K562 (cell line): ENCODE data around the gene NHSL2. TPM values are rescaled to one million over a fixed set of nuclear protein-coding genes. Genes with fewer than 3 reads are reported as not detected.

Source experiments
- CHD2 ChIP-seq: IDR thresholded peaks from 2 replicates; pipeline ENCODE4 v1.6.1; 2011; ENCODE audit warnings: low read depth, low read length
- ELF2 ChIP-seq: fragments of 250-450 bp; sonication (Bioruptor Pico); IDR thresholded peaks from 2 replicates; pipeline ENCODE4 v1.5.0; 2021; ENCODE audit warnings: mild to moderate bottlenecking
- ELF4 ChIP-seq: fragments of 450-650 bp; formaldehyde crosslinking; IDR thresholded peaks from 2 replicates; pipeline ENCODE4 v1.4.0; 2022; ENCODE audit warnings: missing genetic modification characterization
- FOXA1 ChIP-seq: fragments of 450-650 bp; IDR thresholded peaks from 2 replicates; pipeline ENCODE4 v1.6.1; 2016; ENCODE audit warnings: mild to moderate bottlenecking, borderline replicate concordance
- HCFC1 ChIP-seq: IDR thresholded peaks from 2 replicates; pipeline ENCODE4 v1.6.1; 2012; ENCODE audit warnings: low read depth, low read length, improper control_type of control experiment
- KLF13 ChIP-seq: fragments of 450-650 bp; IDR thresholded peaks from 2 replicates; pipeline ENCODE4 v1.6.1; 2016; ENCODE audit warnings: missing genetic modification characterization, low read depth, mild to moderate bottlenecking, missing compliant biosample characterization, moderate library complexity, borderline replicate concordance
- NBN ChIP-seq: fragments of 450-650 bp; IDR thresholded peaks from 2 replicates; pipeline ENCODE4 v1.6.1; 2016; ENCODE audit warnings: low read depth, mild to moderate bottlenecking
- RBBP5 ChIP-seq: fragments of 200-600 bp; sonication (generic); IDR thresholded peaks from 2 replicates; pipeline ENCODE4 v1.6.1; 2012; ENCODE audit warnings: borderline replicate concordance, mild to moderate bottlenecking, low read length, control low read depth, inconsistent platforms; ENCODE audit not compliant: insufficient read depth, poor library complexity, severe bottlenecking
- RBM14 ChIP-seq: fragments of 200-400 bp; formaldehyde crosslinking; IDR thresholded peaks from 2 replicates; pipeline ENCODE4 v1.6.1; 2018; ENCODE audit warnings: low read depth, mild to moderate bottlenecking, low read length, moderate library complexity, borderline replicate concordance; ENCODE audit not compliant: insufficient read depth
- RFX5 ChIP-seq: IDR thresholded peaks from 2 replicates; pipeline ENCODE4 v1.6.1; 2011; ENCODE audit warnings: low read depth, mild to moderate bottlenecking, improper control_type of control experiment, low read length
- U2AF1 ChIP-seq: fragments of 200-400 bp; formaldehyde crosslinking; optimal IDR thresholded peaks from 2 replicates; pipeline ENCODE3; 2017; ENCODE audit warnings: mild to moderate bottlenecking, low read depth, low read length, moderate library complexity
- ZBTB1 ChIP-seq: sonication (generic); formaldehyde crosslinking; IDR thresholded peaks from 2 replicates; pipeline ENCODE4 v1.8.1; 2023; ENCODE audit warnings: missing genetic modification reagents, low read depth, mild to moderate bottlenecking, borderline replicate concordance
- ZNF589 ChIP-seq: fragments of 200-800 bp; sonication (Bioruptor generic); IDR thresholded peaks from 2 replicates; pipeline ENCODE4 v1.6.1; 2016; ENCODE audit warnings: low read depth, missing genetic modification characterization, missing compliant biosample characterization
- polyA plus RNA-seq, 8 experiments: library from polyadenylated mRNA; depleted of rRNA in 4 of 8; stranded (reverse) in 5 of 8; unstranded in 3 of 8; fragments of >200 nt; fragmentation: Nextera tagmentation in 2 of 8; fragmentation: Illumina TruSeq in 1 of 8; extraction: Ambion mirVana in 2 of 8; extraction: Trizol in 1 of 8; gene quantifications; 2 replicates each; pipeline versions ENCODE4 v1.2.1 to v1.2.3, GENCODE V29; 2011 to 2014; ENCODE audit warnings: inconsistent platforms in 1 of 8, missing spikeins in 1 of 8
- total RNA-seq, 7 experiments: library from RNA; depleted of rRNA in 6 of 7; stranded (reverse); fragments of >200 nt in 6 of 7; fragmentation: Illumina TruSeq in 2 of 7; extraction: Trizol in 2 of 7; gene quantifications; 2 replicates each; pipeline versions ENCODE4 v1.2.1 to v1.2.3, GENCODE V29; 2011 to 2021; ENCODE audit warnings: low replicate concordance in 1 of 7
- TF ChIP-seq, protein P1 (sequence below): IDR thresholded peaks from 3 replicates; pipeline ENCODE4 v1.6.1; 2011; ENCODE audit warnings: borderline replicate concordance, mild to moderate bottlenecking, moderate library complexity; ENCODE audit not compliant: insufficient read length; ENCODE audit errors: extremely low read depth
- TF ChIP-seq, protein P2 (sequence below): IDR thresholded peaks from 2 replicates; pipeline ENCODE4 v1.6.1; 2016; ENCODE audit warnings: missing genetic modification characterization, missing compliant biosample characterization
- TF ChIP-seq, protein P3 (sequence below): fragments of 250-450 bp; sonication (Bioruptor Pico); IDR thresholded peaks from 2 replicates; pipeline ENCODE4 v1.4.0; 2020
- TF ChIP-seq, protein P4 (sequence below): fragments of 250-450 bp; sonication (Bioruptor Pico); IDR thresholded peaks from 2 replicates; pipeline ENCODE4 v1.8.0; 2022; ENCODE audit warnings: inconsistent platforms

The NHSL2 gene
- total and polyA plus RNA-seq, 9 of the 15 experiments (the other 6 are each of a cell fraction or from before 2014, with no cell fraction given): 0.02 TPM; not detected in 8

GRCh38 chrX:72018277-72019112 is 107.8 kb downstream of the NHSL2 start (continued):
- TF ChIP-seq RFX5 (no peak), ELF2 (CRISPR knock-in tag) (no peak), HCFC1 (no peak), RBBP5 (no peak), CHD2 (no peak), NBN (no peak), FOXA1 (no peak), ZNF589 (CRISPR knock-in tag) (no peak), ZBTB1 (no peak), KLF13 (tag) (no peak), U2AF1 (no peak), ELF4 (CRISPR knock-in tag) (no peak), RBM14 (no peak)
- TF ChIP-seq, protein P1, sequence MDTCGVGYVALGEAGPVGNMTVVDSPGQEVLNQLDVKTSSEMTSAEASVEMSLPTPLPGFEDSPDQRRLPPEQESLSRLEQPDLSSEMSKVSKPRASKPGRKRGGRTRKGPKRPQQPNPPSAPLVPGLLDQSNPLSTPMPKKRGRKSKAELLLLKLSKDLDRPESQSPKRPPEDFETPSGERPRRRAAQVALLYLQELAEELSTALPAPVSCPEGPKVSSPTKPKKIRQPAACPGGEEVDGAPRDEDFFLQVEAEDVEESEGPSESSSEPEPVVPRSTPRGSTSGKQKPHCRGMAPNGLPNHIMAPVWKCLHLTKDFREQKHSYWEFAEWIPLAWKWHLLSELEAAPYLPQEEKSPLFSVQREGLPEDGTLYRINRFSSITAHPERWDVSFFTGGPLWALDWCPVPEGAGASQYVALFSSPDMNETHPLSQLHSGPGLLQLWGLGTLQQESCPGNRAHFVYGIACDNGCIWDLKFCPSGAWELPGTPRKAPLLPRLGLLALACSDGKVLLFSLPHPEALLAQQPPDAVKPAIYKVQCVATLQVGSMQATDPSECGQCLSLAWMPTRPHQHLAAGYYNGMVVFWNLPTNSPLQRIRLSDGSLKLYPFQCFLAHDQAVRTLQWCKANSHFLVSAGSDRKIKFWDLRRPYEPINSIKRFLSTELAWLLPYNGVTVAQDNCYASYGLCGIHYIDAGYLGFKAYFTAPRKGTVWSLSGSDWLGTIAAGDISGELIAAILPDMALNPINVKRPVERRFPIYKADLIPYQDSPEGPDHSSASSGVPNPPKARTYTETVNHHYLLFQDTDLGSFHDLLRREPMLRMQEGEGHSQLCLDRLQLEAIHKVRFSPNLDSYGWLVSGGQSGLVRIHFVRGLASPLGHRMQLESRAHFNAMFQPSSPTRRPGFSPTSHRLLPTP: no peak
- TF ChIP-seq, protein P2, sequence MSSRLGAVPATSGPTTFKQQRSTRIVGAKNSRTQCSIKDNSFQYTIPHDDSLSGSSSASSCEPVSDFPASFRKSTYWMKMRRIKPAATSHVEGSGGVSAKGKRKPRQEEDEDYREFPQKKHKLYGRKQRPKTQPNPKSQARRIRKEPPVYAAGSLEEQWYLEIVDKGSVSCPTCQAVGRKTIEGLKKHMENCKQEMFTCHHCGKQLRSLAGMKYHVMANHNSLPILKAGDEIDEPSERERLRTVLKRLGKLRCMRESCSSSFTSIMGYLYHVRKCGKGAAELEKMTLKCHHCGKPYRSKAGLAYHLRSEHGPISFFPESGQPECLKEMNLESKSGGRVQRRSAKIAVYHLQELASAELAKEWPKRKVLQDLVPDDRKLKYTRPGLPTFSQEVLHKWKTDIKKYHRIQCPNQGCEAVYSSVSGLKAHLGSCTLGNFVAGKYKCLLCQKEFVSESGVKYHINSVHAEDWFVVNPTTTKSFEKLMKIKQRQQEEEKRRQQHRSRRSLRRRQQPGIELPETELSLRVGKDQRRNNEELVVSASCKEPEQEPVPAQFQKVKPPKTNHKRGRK: no peak
- TF ChIP-seq, protein P3, sequence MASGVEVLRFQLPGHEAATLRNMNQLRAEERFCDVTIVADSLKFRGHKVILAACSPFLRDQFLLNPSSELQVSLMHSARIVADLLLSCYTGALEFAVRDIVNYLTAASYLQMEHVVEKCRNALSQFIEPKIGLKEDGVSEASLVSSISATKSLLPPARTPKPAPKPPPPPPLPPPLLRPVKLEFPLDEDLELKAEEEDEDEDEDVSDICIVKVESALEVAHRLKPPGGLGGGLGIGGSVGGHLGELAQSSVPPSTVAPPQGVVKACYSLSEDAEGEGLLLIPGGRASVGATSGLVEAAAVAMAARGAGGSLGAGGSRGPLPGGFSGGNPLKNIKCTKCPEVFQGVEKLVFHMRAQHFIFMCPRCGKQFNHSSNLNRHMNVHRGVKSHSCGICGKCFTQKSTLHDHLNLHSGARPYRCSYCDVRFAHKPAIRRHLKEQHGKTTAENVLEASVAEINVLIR (CRISPR knock-in tag): no peak
- TF ChIP-seq, protein P4, sequence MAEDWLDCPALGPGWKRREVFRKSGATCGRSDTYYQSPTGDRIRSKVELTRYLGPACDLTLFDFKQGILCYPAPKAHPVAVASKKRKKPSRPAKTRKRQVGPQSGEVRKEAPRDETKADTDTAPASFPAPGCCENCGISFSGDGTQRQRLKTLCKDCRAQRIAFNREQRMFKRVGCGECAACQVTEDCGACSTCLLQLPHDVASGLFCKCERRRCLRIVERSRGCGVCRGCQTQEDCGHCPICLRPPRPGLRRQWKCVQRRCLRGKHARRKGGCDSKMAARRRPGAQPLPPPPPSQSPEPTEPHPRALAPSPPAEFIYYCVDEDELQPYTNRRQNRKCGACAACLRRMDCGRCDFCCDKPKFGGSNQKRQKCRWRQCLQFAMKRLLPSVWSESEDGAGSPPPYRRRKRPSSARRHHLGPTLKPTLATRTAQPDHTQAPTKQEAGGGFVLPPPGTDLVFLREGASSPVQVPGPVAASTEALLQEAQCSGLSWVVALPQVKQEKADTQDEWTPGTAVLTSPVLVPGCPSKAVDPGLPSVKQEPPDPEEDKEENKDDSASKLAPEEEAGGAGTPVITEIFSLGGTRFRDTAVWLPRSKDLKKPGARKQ: no peak
